ENCODE measurements around the gene SPON1.
A peak's percentile ranks its signal among the peaks of the same experiment; 100 is the strongest.

Gene SPON1

GRCh38 chr11:14036469-14036868, 73.9 kb downstream of the SPON1 start:
- DNase-seq (ENCODE audit: low read depth), result no peak

- DNase-seq (ENCODE audit: low read depth), result no peak
Measured at GRCh38 chr11:14041040-14041439, 78.5 kb downstream of the SPON1 start.

- no peak for DNase-seq (ENCODE audit: low read depth)
Measured at GRCh38 chr11:14041565-14041964, 79.0 kb downstream of the SPON1 start.

- no peak for DNase-seq (ENCODE audit: low read depth)
Measured at GRCh38 chr11:14042686-14043465, 80.4 kb downstream of the SPON1 start.

GRCh38 chr11:14044916-14045315, 82.4 kb downstream of the SPON1 start:
- DNase-seq (ENCODE audit: low read depth), result no peak

GRCh38 chr11:14045417-14045816, 82.9 kb downstream of the SPON1 start:
- no peak for DNase-seq (ENCODE audit: low read depth)

- DNase-seq (ENCODE audit: low read depth), result no peak
Measured at GRCh38 chr11:14052198-14052597, 89.7 kb downstream of the SPON1 start.

GRCh38 chr11:14054116-14055107, 91.9 kb downstream of the SPON1 start:
- no peak for DNase-seq (ENCODE audit: low read depth)

GRCh38 chr11:14055936-14056335, 93.4 kb downstream of the SPON1 start:
- DNase-seq (ENCODE audit: low read depth), result no peak

GRCh38 chr11:14058061-14058460, 95.5 kb downstream of the SPON1 start:
- DNase-seq (ENCODE audit: low read depth), result no peak

- no peak for DNase-seq (ENCODE audit: low read depth)
Measured at GRCh38 chr11:14059491-14059890, 97.0 kb downstream of the SPON1 start.

- DNase-seq (ENCODE audit: low read depth), result no peak
Measured at GRCh38 chr11:14061721-14062120, 99.2 kb downstream of the SPON1 start.

GRCh38 chr11:14065141-14065540, 102.6 kb downstream of the SPON1 start:
- peak; percentile 10 for DNase-seq (ENCODE audit: low read depth)

GRCh38 chr11:14065681-14066080, 103.2 kb downstream of the SPON1 start:
- DNase-seq (ENCODE audit: low read depth), result no peak

GRCh38 chr11:14067686-14068085, 105.2 kb downstream of the SPON1 start:
- no peak for DNase-seq (ENCODE audit: low read depth)

- DNase-seq (ENCODE audit: low read depth), result no peak
Measured at GRCh38 chr11:14070896-14071295, 108.4 kb downstream of the SPON1 start.

- DNase-seq (ENCODE audit: low read depth), result no peak
Measured at GRCh38 chr11:14073849-14074476, 111.4 kb downstream of the SPON1 start.

- DNase-seq (ENCODE audit: low read depth), result peak; percentile 45
Measured at GRCh38 chr11:14075118-14076078, 112.9 kb downstream of the SPON1 start.

GRCh38 chr11:14079011-14079410, 116.5 kb downstream of the SPON1 start:
- DNase-seq (ENCODE audit: low read depth), result no peak

- DNase-seq (ENCODE audit: low read depth), result no peak
Measured at GRCh38 chr11:14079797-14080196, 117.3 kb downstream of the SPON1 start.

- DNase-seq (ENCODE audit: low read depth), result no peak
Measured at GRCh38 chr11:14081581-14082231, 119.2 kb downstream of the SPON1 start.

Data from activated T-cell treated with anti-CD3 and anti-CD28 coated beads for 24 hours (primary cell).